SH-SY5Y (cell line): ENCODE measurements around the gene GFPT1.

Experiments
- GATA2 ChIP-seq: IDR thresholded peaks from 2 replicates; pipeline ENCODE4 v1.6.1; 2011; ENCODE audit warnings: mild to moderate bottlenecking, low read depth, low read length
- GATA3 ChIP-seq: IDR thresholded peaks from 2 replicates; pipeline ENCODE4 v1.6.1; 2011; ENCODE audit warnings: low read depth, mild to moderate bottlenecking, low read length, moderate library complexity

GRCh38 chr2:69429491-69430183 lies 42.6 kb upstream of the GFPT1 start:
- TF ChIP-seq GATA2: no peak
- no peak for TF ChIP-seq GATA3
